H9 (cell line): ENCODE measurements around the gene ATRNL1. TPM values are rescaled to one million over a fixed set of nuclear protein-coding genes. Genes with fewer than 3 reads are reported as not detected.

Source experiments
- DNase-seq: peaks from one replicate; pipeline ENCODE4 v3.0.0-alpha.2; 2017
- H2AFZ ChIP-seq: one replicate; pipeline ENCODE4 v1.6.1; 2013; ENCODE audit warnings: mild to moderate bottlenecking, low read length, control low read depth, moderate library complexity
- H2AK5ac ChIP-seq: 2 replicates; pipeline ENCODE4 v1.6.1; 2013; ENCODE audit warnings: low read length, control low read depth, mixed read lengths; ENCODE audit not compliant: insufficient read length
- H2BK120ac ChIP-seq: one replicate; pipeline ENCODE4 v1.6.1; 2013; ENCODE audit warnings: low read depth, mild to moderate bottlenecking, low read length, control low read depth, inconsistent platforms; ENCODE audit not compliant: poor library complexity, severe bottlenecking
- H2BK12ac ChIP-seq: 2 replicates; pipeline ENCODE4 v1.6.1; 2013; ENCODE audit warnings: low read length, control low read depth, mixed read lengths, low read depth; ENCODE audit not compliant: insufficient read length
- H2BK15ac ChIP-seq: 2 replicates; pipeline ENCODE4 v1.6.1; 2013; ENCODE audit warnings: low read depth, low read length, control low read depth
- H2BK20ac ChIP-seq: one replicate; pipeline ENCODE4 v1.6.1; 2013; ENCODE audit warnings: low read depth, mild to moderate bottlenecking, low read length, control low read depth, inconsistent platforms; ENCODE audit not compliant: poor library complexity, severe bottlenecking
- H2BK5ac ChIP-seq: 2 replicates; pipeline ENCODE4 v1.6.1; 2013; ENCODE audit warnings: low read length, control low read depth, mixed read lengths; ENCODE audit not compliant: insufficient read length
- H3K14ac ChIP-seq: 2 replicates; pipeline ENCODE4 v1.6.1; 2013; ENCODE audit warnings: low read length, control low read depth; ENCODE audit not compliant: insufficient read depth
- H3K18ac ChIP-seq: 2 replicates; pipeline ENCODE4 v1.6.1; 2013; ENCODE audit warnings: low read depth, mild to moderate bottlenecking, mixed read lengths, low read length, control low read depth; ENCODE audit not compliant: insufficient read length
- H3K23ac ChIP-seq: 2 replicates; pipeline ENCODE4 v1.6.1; 2013; ENCODE audit warnings: low read length, control low read depth, mixed read lengths, low read depth; ENCODE audit not compliant: insufficient read length
- H3K23me2 ChIP-seq: 2 replicates; pipeline ENCODE4 v1.6.1; 2013; ENCODE audit warnings: low read depth, mild to moderate bottlenecking, mixed read lengths, low read length, control low read depth; ENCODE audit not compliant: insufficient read length, poor library complexity, severe bottlenecking
- H3K27ac ChIP-seq: 2 replicates; pipeline ENCODE4 v1.5.1; 2013; ENCODE audit warnings: low read length, control low read depth, mixed read lengths, low read depth; ENCODE audit not compliant: insufficient read length
- H3K27me3 ChIP-seq: 2 replicates; pipeline ENCODE4 v1.6.1; 2013; ENCODE audit warnings: low read length, control low read depth, inconsistent platforms; ENCODE audit not compliant: insufficient read depth
- H3K4ac ChIP-seq: 2 replicates; pipeline ENCODE4 v1.6.1; 2013; ENCODE audit warnings: low read depth, mild to moderate bottlenecking, control low read depth, inconsistent platforms, low read length, moderate library complexity
- H3K4me1 ChIP-seq: 2 replicates; pipeline ENCODE4 v1.6.1; 2013; ENCODE audit warnings: low read length, control low read depth, inconsistent platforms; ENCODE audit not compliant: insufficient read depth
- H3K4me2 ChIP-seq: 2 replicates; pipeline ENCODE4 v1.6.1; 2013; ENCODE audit warnings: low read length, control low read depth, mixed read lengths; ENCODE audit not compliant: insufficient read length, insufficient read depth
- H3K56ac ChIP-seq: 2 replicates; pipeline ENCODE4 v1.6.1; 2013; ENCODE audit warnings: low read depth, mild to moderate bottlenecking, mixed read lengths, low read length, control low read depth; ENCODE audit not compliant: insufficient read length
- H3K79me1 ChIP-seq: 2 replicates; pipeline ENCODE4 v1.6.1; 2013; ENCODE audit warnings: low read depth, mild to moderate bottlenecking, moderate library complexity, low read length, control low read depth, inconsistent platforms; ENCODE audit not compliant: insufficient read depth, poor library complexity, severe bottlenecking
- H3K79me2 ChIP-seq: 2 replicates; pipeline ENCODE4 v1.6.1; 2013; ENCODE audit warnings: low read length, control low read depth, inconsistent platforms; ENCODE audit not compliant: insufficient read depth
- H3K9ac ChIP-seq: 2 replicates; pipeline ENCODE4 v1.6.1; 2013; ENCODE audit warnings: low read length, control low read depth, mixed read lengths; ENCODE audit not compliant: insufficient read length; ENCODE audit errors: extremely low read depth
- H3K9me3 ChIP-seq: one replicate; pipeline ENCODE4 v1.6.1; 2013; ENCODE audit warnings: low read depth, low read length, inconsistent platforms; ENCODE audit not compliant: control insufficient read depth
- H3T11ph ChIP-seq: one replicate; pipeline ENCODE4 v1.6.1; 2013; ENCODE audit warnings: mild to moderate bottlenecking, low read length, control low read depth, inconsistent platforms
- H4K20me1 ChIP-seq: one replicate; pipeline ENCODE4 v1.6.1; 2013; ENCODE audit not compliant: control insufficient read depth, insufficient read length, insufficient read depth
- H4K5ac ChIP-seq: 2 replicates; pipeline ENCODE4 v1.6.1; 2013; ENCODE audit warnings: low read depth, mild to moderate bottlenecking, mixed read lengths, low read length, control low read depth; ENCODE audit not compliant: insufficient read length
- H4K8ac ChIP-seq: replicated peaks from 2 replicates; pipeline ENCODE4 v1.6.1; 2013; ENCODE audit warnings: low read length, control low read depth, mixed read lengths, low read depth; ENCODE audit not compliant: insufficient read length
- H4K91ac ChIP-seq: 2 replicates; pipeline ENCODE4 v1.6.1; 2013; ENCODE audit warnings: low read depth, mild to moderate bottlenecking, moderate library complexity, mixed read lengths, low read length, control low read depth; ENCODE audit not compliant: insufficient read length
- H3K27ac Mint-ChIP-seq, 3 experiments: 2 replicates in 2 of 3; 3 replicates in 1 of 3; pipeline ENCODE4 v1.8.0; 2020 to 2021; ENCODE audit warnings: mixed read lengths in 3 of 3, mild to moderate bottlenecking in 1 of 3, moderate library complexity in 1 of 3
- H3K27me3 Mint-ChIP-seq: 2 replicates; pipeline ENCODE4 v1.8.0; 2021; ENCODE audit warnings: low read depth, mild to moderate bottlenecking, moderate library complexity, mixed read lengths
- H3K36me3 Mint-ChIP-seq, 3 experiments: 2 replicates in 2 of 3; 3 replicates in 1 of 3; pipeline ENCODE4 v1.8.0; 2020 to 2021; ENCODE audit warnings: low read depth in 3 of 3, mixed read lengths in 3 of 3; ENCODE audit not compliant: insufficient read depth in 1 of 3
- H3K4me1 Mint-ChIP-seq, 2 experiments: 2 replicates each; pipeline ENCODE4 v1.8.0; 2020; ENCODE audit warnings: mixed read lengths in 2 of 2
- H3K4me3 Mint-ChIP-seq, 2 experiments: 2 replicates in 1 of 2; 3 replicates in 1 of 2; pipeline ENCODE4 v1.8.0; 2020 to 2021; ENCODE audit warnings: mild to moderate bottlenecking in 2 of 2, mixed read lengths in 2 of 2, moderate library complexity in 1 of 2
- H3K9me3 Mint-ChIP-seq, 2 experiments: 2 replicates in 1 of 2; 3 replicates in 1 of 2; pipeline ENCODE4 v1.8.0; 2020; ENCODE audit warnings: mild to moderate bottlenecking in 2 of 2, mixed read lengths in 2 of 2, moderate library complexity in 1 of 2
- CTCF ChIP-seq: fragments of 200-600 bp; sonication (generic); conservative IDR thresholded peaks from 3 replicates; pipeline ENCODE4 v1.8.0; 2021; ENCODE audit warnings: antibody characterized with exemption, mild to moderate bottlenecking
- WGBS: extraction: QIAGEN DNeasy Blood & Tissue Kit; methylation state at CpG from one replicate; pipeline ENCODE4 v1.1.7; 2013; ENCODE audit warnings: missing lambda C conversion rate, low lambda C conversion rate, mixed read lengths; ENCODE audit not compliant: insufficient read length; ENCODE audit errors: extremely low coverage; 5-methylcytosine and 5-hydroxymethylcytosine counted together
- total RNA-seq: library from RNA; stranded (reverse); gene quantifications from 2 replicates; pipeline ENCODE4 v1.2.1, GENCODE V29; 2021

ATRNL1 gene
- total RNA-seq, 1 experiment from 2014 or later, result 9.2 TPM

- H3K4ac ChIP-seq, result no peak overlapping the region
- no peaks in the 10 kb centered on the region for H3K9me3 ChIP-seq
- H4K5ac ChIP-seq, result no peak overlapping the region
- DNase-seq, result no peak
- no peaks in the 10 kb centered on the region for H3K27me3 Mint-ChIP-seq
- no peak overlapping the region for H2BK120ac ChIP-seq
- no peaks in the 10 kb centered on the region for H3K4me1 ChIP-seq
- no peak overlapping the region for H2BK15ac ChIP-seq
- H3K27ac Mint-ChIP-seq, result no peak overlapping the region
- no peak overlapping the region for H4K8ac ChIP-seq
- no peak overlapping the region for H4K91ac ChIP-seq
- no peak overlapping the region for H2BK20ac ChIP-seq
- H3K27me3 ChIP-seq, result no peaks in the 10 kb centered on the region
- no peaks in the 10 kb centered on the region for H3K79me2 ChIP-seq
- peaks cover 23 to 29% of the 10 kb centered on the region in 2 experiments for H3K9me3 Mint-ChIP-seq
- H2BK5ac ChIP-seq, result no peak overlapping the region
- peaks cover 3 to 21% (median 3%) of the 10 kb centered on the region in 3 experiments; a peak in 4 of 7 replicates for H3K36me3 Mint-ChIP-seq
- no peak overlapping the region for H3K56ac ChIP-seq
- H3K79me1 ChIP-seq, result no peaks in the 10 kb centered on the region
- H3K4me2 ChIP-seq, result no peak overlapping the region
- H3K23ac ChIP-seq, result no peak overlapping the region
- H3K9ac ChIP-seq, result no peak overlapping the region
- H3K4me1 Mint-ChIP-seq, result no peaks in the 10 kb centered on the region
- no peak for TF ChIP-seq CTCF
- H3K14ac ChIP-seq, result no peak overlapping the region
- no peaks in the 10 kb centered on the region for H3K23me2 ChIP-seq
- WGBS, result no CpG with 5 or more reads among the region's 1 CpG
- H2BK12ac ChIP-seq, result no peak overlapping the region
- no peak overlapping the region for H3K4me3 Mint-ChIP-seq
- no peak overlapping the region for H2AFZ ChIP-seq
- no peaks in the 10 kb centered on the region for H4K20me1 ChIP-seq
- H3K27ac ChIP-seq, result no peak overlapping the region
- no peak overlapping the region for H2AK5ac ChIP-seq
- H3T11ph ChIP-seq, result no peak overlapping the region
- no peak overlapping the region for H3K18ac ChIP-seq
Measured at GRCh38 chr10:115073796-115074195, 19.4 kb upstream of the ATRNL1 start.
